Hair follicular keratinocyte (primary cell): ENCODE results near the gene IDH3A. TPM values are rescaled to one million over a fixed set of nuclear protein-coding genes. Genes with fewer than 3 reads are reported as not detected.

Source experiments
- total RNA-seq: library from RNA; depleted of rRNA; stranded (reverse); fragments of >200 nt; gene quantifications from 2 replicates; pipeline ENCODE4 v1.2.3, GENCODE V29; 2015

IDH3A gene
- total RNA-seq: 33.5 and 73.3 TPM in 2 replicates

GRCh38 chr15:78149068-78149804 is at the start of gene IDH3A:
IDH3A (plus strand) TSS chr15:78149362; CDS start chr15:78149404, 42 bp downstream.

GRCh38 chr15:78131295-78132061 is 17.7 kb upstream of the IDH3A start, which contains the start of gene CIB2:
CIB2 (minus strand) TSS chr15:78131445; CDS start chr15:78131215, 230 bp downstream.

Other genes with a start within 250 kb of the IDH3A start
- gene TBC1D2B, start 71.7 kb upstream of the IDH3A start, total RNA-seq: 13.3 and 19.0 TPM in 2 replicates
- not detected in 2 replicates for gene SH2D7, start 56.8 kb upstream of the IDH3A start, total RNA-seq
- 9.7 and 15.2 TPM in 2 replicates for gene CIB2, start 17.9 kb upstream of the IDH3A start, total RNA-seq
- gene ACSBG1, start 85.2 kb downstream of the IDH3A start, total RNA-seq: not detected in 2 replicates
- gene DNAJA4, start 115.2 kb downstream of the IDH3A start, total RNA-seq: 2.2 and 3.2 TPM in 2 replicates
- 58.9 and 83.6 TPM in 2 replicates for gene SKIC8, start 150.2 kb downstream of the IDH3A start, total RNA-seq
- gene CRABP1, start 191.0 kb downstream of the IDH3A start, total RNA-seq: not detected in 2 replicates